Loucy (cell line): ENCODE results near the gene LOXHD1.

Experiments
- H2AFZ ChIP-seq: fragments of 200-600 bp; sonication (generic); 2 replicates; pipeline ENCODE4 v1.6.0; 2016; ENCODE audit warnings: antibody characterized with exemption, mild to moderate bottlenecking, low read length, moderate library complexity
- H3F3A ChIP-seq: fragments of 200-600 bp; 2 replicates; pipeline ENCODE4 v1.6.0; 2016; ENCODE audit warnings: antibody characterized with exemption, low read depth, mild to moderate bottlenecking
- H3K27me3 ChIP-seq: fragments of 200-600 bp; sonication (generic); 2 replicates; pipeline ENCODE4 v1.6.1; 2014; ENCODE audit warnings: low read length, mild to moderate bottlenecking; ENCODE audit not compliant: insufficient read depth, poor library complexity, severe bottlenecking
- H3K36me3 ChIP-seq: fragments of 200-600 bp; sonication (generic); 2 replicates; pipeline ENCODE4 v1.6.1; 2016; ENCODE audit warnings: low read length; ENCODE audit not compliant: insufficient read depth
- H3K4me1 ChIP-seq: fragments of 200-600 bp; sonication (generic); 2 replicates; pipeline ENCODE4 v1.5.1; 2014; ENCODE audit warnings: low read length, mild to moderate bottlenecking; ENCODE audit not compliant: insufficient read depth, poor library complexity, severe bottlenecking
- H3K4me2 ChIP-seq: fragments of 200-600 bp; sonication (generic); 2 replicates; pipeline ENCODE4 v1.6.0; 2014; ENCODE audit warnings: antibody characterized with exemption, low read length, low read depth, mild to moderate bottlenecking; ENCODE audit not compliant: poor library complexity, severe bottlenecking
- H3K4me3 ChIP-seq: fragments of 200-600 bp; sonication (generic); 2 replicates; pipeline ENCODE4 v1.5.1; 2014; ENCODE audit warnings: low read length, mild to moderate bottlenecking, mixed read lengths; ENCODE audit not compliant: poor library complexity, severe bottlenecking
- H3K79me2 ChIP-seq: fragments of 200-600 bp; sonication (generic); 2 replicates; pipeline ENCODE4 v1.6.1; 2014; ENCODE audit warnings: low read length; ENCODE audit not compliant: insufficient read depth
- H3K9ac ChIP-seq: fragments of 200-600 bp; sonication (generic); 2 replicates; pipeline ENCODE4 v1.6.0; 2014; ENCODE audit warnings: mild to moderate bottlenecking, low read depth, low read length, moderate library complexity; ENCODE audit not compliant: poor library complexity, severe bottlenecking
- H3K9me2 ChIP-seq: fragments of 200-600 bp; sonication (generic); replicated peaks from 2 replicates; pipeline ENCODE4 v1.6.1; 2016; ENCODE audit warnings: low read depth, low read length, mixed read lengths
- H3K9me3 ChIP-seq: fragments of 200-600 bp; sonication (generic); 2 replicates; pipeline ENCODE4 v1.6.1; 2014; ENCODE audit warnings: mild to moderate bottlenecking, antibody characterized with exemption, low read length, low read depth; ENCODE audit not compliant: insufficient read depth
- H4K20me1 ChIP-seq: fragments of 200-600 bp; sonication (generic); 2 replicates; pipeline ENCODE4 v1.6.0; 2014; ENCODE audit warnings: antibody characterized with exemption, low read length, mild to moderate bottlenecking; ENCODE audit not compliant: insufficient read depth, poor library complexity, severe bottlenecking
- CTCF ChIP-seq: fragments of 200-600 bp; sonication (generic); conservative IDR thresholded peaks from 2 replicates; pipeline ENCODE4 v1.5.1; 2014; ENCODE audit warnings: mild to moderate bottlenecking, antibody characterized with exemption, low read length
- EZH2phosphoT487 ChIP-seq: fragments of 200-600 bp; IDR thresholded peaks from 2 replicates; pipeline ENCODE4 v1.6.1; 2018; ENCODE audit warnings: antibody characterized with exemption, mild to moderate bottlenecking, moderate library complexity, borderline replicate concordance

LOXHD1 gene

GRCh38 chr18:46445522-46446313 is 211.3 kb downstream of the LOXHD1 start:
- Histone ChIP-seq H3K79me2 (no peaks in the 10 kb centered on the region), H4K20me1 (no peaks in the 10 kb centered on the region), H3K9me3 (peaks cover 6% of the 10 kb centered on the region; the same call in 1 of the 2 replicates), H3K36me3 (no peaks in the 10 kb centered on the region), H3K9me2 (no peaks in the 10 kb centered on the region), H3F3A (no peaks in the 10 kb centered on the region), H3K4me3 (no peak overlapping the region), H3K27me3 (no peaks in the 10 kb centered on the region), H3K4me2 (no peak overlapping the region), H3K4me1 (no peaks in the 10 kb centered on the region), H2AFZ (no peak overlapping the region), H3K9ac (no peak overlapping the region)
- TF ChIP-seq CTCF (no peak), EZH2phosphoT487 (no peak)

DNA sequence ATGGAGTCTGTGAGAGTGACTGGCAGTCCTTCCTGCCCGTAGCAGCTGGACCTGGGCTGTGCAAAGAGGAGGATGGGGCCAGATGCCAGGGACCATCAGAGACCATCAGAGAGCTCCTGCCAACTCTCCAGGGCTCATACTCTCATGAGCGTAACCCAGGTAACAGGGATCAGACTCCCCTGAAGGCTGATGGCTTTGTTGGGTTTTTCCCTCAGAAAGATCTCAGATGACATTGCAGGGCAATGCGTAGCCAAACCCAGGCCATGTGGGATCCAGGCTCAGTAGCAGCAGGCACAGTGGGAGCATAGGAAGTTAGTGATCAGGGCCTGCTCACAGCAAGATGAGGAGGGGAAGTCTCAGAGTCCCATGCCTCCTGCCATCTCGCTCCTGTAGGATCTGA is 218.0 kb downstream of the LOXHD1 start:
- Histone ChIP-seq H3K9me2 (no peaks in the 10 kb centered on the region), H2AFZ (no peak overlapping the region), H3K4me2 (no peak overlapping the region), H3K9me3 (no peaks in the 10 kb centered on the region), H3K9ac (no peak overlapping the region), H3K36me3 (no peaks in the 10 kb centered on the region), H3K4me1 (no peaks in the 10 kb centered on the region), H4K20me1 (no peaks in the 10 kb centered on the region), H3K27me3 (no peaks in the 10 kb centered on the region), H3K79me2 (no peaks in the 10 kb centered on the region), H3F3A (no peaks in the 10 kb centered on the region), H3K4me3 (no peak overlapping the region)
- TF ChIP-seq CTCF, result no peak
- TF ChIP-seq EZH2phosphoT487, result no peak

DNA sequence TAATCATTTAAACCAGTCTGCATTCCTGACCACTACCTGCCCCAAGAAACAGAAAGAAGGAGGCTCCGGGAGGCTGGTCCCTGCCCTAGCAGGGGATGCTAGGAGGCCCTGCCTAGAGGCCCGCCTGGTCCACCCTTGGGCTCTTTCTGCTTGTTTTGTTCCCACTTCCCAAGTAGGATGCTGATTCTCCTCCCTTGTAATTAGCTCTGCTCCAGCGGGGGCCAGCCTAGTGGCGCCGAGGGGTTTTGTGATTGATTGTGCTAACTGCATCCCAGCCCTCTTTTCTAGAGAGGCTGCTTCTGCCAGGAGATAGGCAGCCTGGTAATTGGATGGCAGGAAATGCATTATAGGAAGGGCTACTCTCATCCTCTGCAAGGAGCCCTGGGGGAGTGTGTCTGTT is 220.0 kb downstream of the LOXHD1 start:
- Histone ChIP-seq H3K4me2 (no peak overlapping the region), H3K9me2 (no peaks in the 10 kb centered on the region), H3K9ac (no peak overlapping the region), H4K20me1 (no peaks in the 10 kb centered on the region), H3K79me2 (no peaks in the 10 kb centered on the region), H3K36me3 (no peaks in the 10 kb centered on the region), H3K4me1 (no peaks in the 10 kb centered on the region), H2AFZ (no peak overlapping the region), H3K9me3 (no peaks in the 10 kb centered on the region), H3F3A (no peaks in the 10 kb centered on the region), H3K27me3 (no peaks in the 10 kb centered on the region), H3K4me3 (no peak overlapping the region)
- TF ChIP-seq CTCF (no peak), EZH2phosphoT487 (no peak)
